IPS-NIHi11 (cell line): ENCODE measurements around the gene CIAO2B.
"Not testable (repeated sequence)": the region's sequence is repeated elsewhere in the genome, so short reads cannot be mapped to it uniquely, and the experiment has no call there.

Experiments used
- DNase-seq: peaks from one replicate; pipeline ENCODE4 v3.0.0; 2012; ENCODE audit warnings: mixed read lengths, low spot score

CIAO2B gene

GRCh38 chr16:66936889-66937554 lies 2.8 kb upstream of the CIAO2B start:
- no peak for DNase-seq

- DNase-seq, result no peak
Observed at GRCh38 chr16:66936462-66936861, 2.3 kb upstream of the CIAO2B start.

- DNase-seq, result peak; percentile 56
Observed at GRCh38 chr16:66935314-66936011, 1.3 kb upstream of the CIAO2B start, which contains the start of gene CES2. Gene CES2, plus strand, starts transcription at chr16:66935516. Its CDS starts 120 bp downstream, at chr16:66935636.

DNA sequence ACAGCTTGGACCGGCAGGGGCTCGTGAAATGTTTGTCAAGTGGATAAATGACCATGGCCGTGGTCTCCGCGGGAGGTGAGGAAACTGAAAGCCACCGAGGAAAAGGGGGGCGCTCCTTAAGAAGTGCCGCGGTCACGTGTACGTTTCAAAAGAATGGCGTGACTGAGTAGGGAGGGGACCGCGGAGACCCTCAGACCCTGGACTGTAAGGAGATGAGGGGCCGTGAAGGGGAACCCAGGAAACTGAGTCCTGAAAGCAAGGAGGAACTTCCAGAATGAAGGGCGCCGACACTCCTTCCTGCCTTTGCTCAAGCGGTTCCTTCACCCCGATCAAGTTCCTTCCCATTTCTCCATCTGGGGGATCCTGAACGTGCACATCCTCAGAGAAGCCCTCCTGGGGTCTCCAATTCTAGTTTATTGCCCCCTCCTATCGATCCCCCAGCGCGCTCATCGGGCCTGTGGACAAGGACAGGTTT lies 674 bp upstream of the CIAO2B start:
- DNase-seq, result not testable (repeated sequence)

DNA sequence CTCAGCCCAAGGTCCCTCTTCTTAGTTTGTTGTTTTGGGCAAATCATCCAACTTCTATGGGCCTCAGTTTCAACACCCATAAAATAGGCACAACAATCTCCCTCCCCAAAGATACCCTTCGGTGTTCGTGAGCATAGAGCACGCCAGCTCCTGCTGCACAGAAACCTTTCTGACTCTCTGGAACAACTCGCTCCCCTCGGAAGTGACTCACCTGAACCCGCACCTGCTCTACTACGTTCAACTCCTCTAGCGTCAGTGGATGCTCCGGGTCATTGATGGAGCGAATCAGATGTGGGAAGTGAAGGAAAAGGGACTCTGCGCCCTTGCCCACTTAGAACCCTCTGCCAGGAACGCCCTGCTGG lies 445 bp downstream of the CIAO2B start:
- no peak for DNase-seq

GRCh38 chr16:66932076-66932475 lies 2.1 kb downstream of the CIAO2B start:
- DNase-seq, result no peak

- no peak for DNase-seq
Observed at GRCh38 chr16:66931665-66932064, 2.5 kb downstream of the CIAO2B start.

DNA sequence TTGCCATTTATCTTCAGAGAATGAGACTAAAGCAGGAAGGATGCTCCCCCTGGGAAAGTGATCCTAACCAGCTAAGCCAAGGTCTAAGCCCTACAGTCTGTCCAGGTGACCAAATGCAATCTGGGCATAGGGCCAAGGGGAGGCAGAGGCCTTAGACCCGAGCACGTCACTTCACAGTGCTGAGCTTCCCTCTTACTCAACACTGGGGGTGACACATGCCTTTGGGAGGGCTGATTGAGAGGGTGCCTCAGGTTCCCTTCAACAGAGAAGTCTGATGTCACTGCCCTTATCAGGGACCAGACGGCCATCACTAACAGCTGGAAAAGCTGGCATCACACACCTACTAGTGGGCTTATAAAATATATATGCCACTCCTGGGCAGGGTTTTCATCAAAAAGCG lies 4.0 kb downstream of the CIAO2B start:
- DNase-seq, result no peak

- peak; percentile 59 for DNase-seq
Observed at GRCh38 chr16:66928702-66929388, 5.4 kb downstream of the CIAO2B start.

GRCh38 chr16:66927918-66928649 lies 6.1 kb downstream of the CIAO2B start:
- no peak for DNase-seq

GRCh38 chr16:66926961-66927436 lies 7.2 kb downstream of the CIAO2B start:
- DNase-seq, result no peak

DNA sequence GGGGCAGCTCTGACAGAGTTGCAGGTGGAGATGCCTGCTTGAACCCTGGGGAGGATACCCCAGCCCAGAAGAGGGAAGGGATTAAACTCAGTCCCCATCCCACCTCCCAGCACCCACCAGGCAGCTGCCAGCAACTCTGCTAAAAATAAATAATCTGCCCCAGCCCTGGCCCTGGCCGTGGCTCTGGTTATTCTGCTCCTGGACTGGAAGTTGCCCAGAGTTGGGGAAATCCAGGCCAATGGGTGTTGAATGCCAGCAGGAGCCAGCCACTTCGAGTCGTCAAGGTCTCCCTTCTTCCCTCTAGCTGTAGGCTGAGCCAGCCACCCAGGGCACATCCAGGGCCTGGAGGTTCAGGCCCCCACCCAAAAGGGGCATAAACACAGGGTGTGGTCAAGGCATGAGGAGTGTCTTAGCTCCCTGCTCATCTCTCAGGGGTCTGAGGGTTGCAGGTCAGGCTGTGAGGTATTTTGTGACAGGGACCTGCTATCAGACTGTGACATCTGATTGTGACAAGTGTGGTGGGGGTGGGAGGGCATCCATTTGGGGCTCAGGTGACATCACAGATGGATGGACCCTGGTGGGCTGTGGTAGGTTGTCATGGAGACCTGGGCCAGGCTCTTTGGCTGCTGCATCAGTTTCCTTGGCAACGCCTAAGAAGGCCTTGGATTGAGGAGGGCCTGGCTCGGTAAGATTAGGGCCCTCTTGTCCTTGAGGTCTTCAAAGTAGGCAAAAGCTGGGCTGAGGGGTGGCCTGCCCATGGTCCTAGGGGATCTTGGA lies 7.8 kb downstream of the CIAO2B start:
- DNase-seq, result no peak

DNA sequence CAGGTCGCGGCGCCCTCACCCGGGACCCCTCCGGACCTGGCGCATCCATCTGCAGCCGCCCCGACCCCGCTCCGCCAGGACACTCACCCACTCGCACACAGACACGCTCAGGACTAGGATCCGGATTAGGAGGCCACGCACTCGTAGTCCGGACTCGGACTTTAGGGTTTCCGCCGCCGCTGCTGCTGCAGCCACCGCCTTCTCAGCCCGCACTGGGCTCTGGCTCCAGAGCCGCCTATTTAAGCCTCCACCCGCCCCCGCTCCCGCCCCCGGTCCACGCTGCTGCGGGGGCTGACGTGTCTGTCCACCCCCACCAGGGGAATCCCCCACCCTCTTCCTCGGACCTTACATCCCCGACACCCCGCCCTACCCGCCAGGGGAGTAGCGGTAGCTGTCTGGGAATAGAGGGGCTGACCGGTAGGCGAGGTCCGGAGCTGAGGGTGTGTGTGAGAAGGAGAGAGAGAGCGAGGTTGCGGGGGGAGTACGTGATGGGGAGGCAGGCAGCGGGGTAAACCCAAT lies 8.8 kb downstream of the CIAO2B start, which contains the start of gene RRAD:
Gene RRAD, minus strand, starts transcription at position 214 of the 519 bp plus-strand sequence. CDS start 356 bp downstream, outside the sequence.
- DNase-seq, result peak; percentile 46

- DNase-seq, result peak; percentile 97
Observed at GRCh38 chr16:66924527-66925321, 9.5 kb downstream of the CIAO2B start.

DNA sequence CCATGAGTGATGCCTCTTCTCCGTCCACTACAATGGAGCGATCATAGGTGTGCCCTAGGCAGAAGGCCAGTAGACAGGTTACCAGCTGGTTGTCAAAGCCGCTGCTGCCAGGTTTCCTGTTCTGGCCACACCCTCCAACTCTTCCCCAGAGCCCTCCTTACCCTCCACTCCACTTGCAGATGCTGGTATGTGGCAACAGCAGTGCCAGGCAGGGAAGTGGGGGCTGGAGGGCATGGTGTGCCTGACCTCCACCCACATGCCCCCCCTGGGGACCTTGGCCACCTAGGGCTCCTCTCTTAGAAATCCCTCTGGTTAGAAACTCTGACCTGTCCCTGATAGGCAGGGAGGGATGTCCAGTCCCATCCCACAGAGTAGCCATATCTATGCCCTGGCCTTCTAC lies 10.3 kb downstream of the CIAO2B start:
- DNase-seq, result no peak

DNA sequence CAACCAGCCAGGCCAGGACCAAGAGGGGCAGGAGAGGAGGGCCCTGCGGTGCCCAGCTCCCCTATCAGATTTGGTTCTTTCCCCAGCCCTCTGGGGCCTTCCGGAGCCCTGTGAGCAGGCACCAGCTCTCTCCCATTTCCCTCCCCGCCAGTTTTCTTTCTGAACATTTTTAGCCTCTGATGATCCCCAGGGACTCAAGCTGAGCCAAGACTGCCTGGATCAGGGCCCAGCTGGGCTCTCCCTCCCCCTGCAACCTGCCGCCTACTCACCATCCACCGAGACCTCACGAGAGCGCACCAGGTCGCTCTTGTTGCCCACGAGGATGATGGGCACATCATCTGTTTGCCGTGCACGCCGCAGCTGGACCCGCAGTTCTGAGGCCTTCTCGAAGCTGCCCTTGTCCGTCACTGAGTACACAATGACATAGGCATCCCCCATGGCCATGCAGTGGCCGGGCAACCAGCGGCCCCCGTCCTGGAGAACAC lies 10.9 kb downstream of the CIAO2B start:
- no peak for DNase-seq

GRCh38 chr16:66921729-66922450 lies 12.3 kb downstream of the CIAO2B start:
- no peak for DNase-seq

DNA sequence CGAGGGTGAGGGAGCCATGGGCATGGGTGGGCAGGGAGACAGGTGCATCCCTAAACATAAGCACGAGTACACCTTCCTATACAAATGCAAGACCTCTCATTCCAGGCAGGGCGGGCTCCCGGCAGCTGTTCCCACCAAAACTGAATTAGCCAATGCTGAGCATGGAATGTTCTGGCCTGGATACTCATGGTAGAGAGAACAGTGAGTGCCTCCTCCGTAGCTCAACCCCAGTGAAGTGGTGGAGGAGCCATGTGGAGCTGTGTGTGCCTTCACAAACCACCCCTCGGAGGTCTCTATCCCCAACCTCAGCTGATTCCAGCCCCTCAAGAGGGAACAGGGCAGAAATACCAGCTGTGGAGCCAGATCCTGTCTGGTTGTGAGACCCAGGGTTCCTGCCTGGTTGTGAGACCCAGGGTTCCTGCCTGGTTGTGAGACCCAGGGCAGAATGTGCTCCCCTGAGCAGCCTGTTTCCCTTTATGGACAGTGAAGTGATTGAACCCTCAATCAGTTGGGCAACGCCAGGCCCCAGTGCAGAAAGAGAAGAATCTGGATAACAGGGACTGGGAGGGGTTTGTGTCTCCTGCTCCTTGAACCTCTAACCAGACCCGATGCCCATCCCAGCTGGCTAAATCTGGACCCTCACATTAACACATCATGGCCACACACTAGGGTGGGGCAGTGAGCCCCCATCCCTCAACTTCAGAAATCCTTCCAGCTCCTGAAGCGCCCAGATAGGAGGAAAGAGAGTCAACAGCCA lies 13.1 kb downstream of the CIAO2B start:
- no peak for DNase-seq

GRCh38 chr16:66920299-66920590 lies 14.0 kb downstream of the CIAO2B start:
- no peak for DNase-seq
